Astrocyte (in vitro differentiated cells and primary cell): ENCODE measurements around the gene DIP2B.

Experiments used
- EZH2 ChIP-seq: IDR thresholded peaks from 2 replicates; pipeline ENCODE4 v1.6.1; 2012; ENCODE audit warnings: mild to moderate bottlenecking, low read length, inconsistent platforms; ENCODE audit not compliant: insufficient read depth
- TF ChIP-seq, protein P1 (sequence below): IDR thresholded peaks from 2 replicates; pipeline ENCODE4 v1.5.1; 2011; ENCODE audit warnings: low read depth, mild to moderate bottlenecking, inconsistent platforms, low read length, moderate library complexity; ENCODE audit not compliant: insufficient read depth

DNA sequence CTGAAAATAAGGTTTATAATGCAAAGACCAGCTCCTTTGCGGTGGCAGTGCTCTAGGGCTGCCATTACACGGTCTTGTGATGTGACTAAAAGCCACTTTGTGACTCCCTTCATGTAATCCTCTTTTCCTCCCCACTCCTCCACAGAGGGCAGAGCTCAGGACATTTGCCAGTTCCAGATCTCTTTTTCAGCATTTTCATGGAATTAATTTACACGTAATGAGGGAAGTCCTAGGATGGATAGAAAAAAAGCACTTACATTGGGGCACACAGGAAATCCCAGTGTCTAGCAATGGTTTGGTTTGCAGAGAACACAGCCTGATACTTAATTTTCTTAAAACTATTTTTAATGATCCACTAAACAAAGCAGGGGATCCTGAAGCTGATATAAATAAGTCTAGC lies 241.6 kb downstream of the DIP2B start:
- TF ChIP-seq, protein P1, sequence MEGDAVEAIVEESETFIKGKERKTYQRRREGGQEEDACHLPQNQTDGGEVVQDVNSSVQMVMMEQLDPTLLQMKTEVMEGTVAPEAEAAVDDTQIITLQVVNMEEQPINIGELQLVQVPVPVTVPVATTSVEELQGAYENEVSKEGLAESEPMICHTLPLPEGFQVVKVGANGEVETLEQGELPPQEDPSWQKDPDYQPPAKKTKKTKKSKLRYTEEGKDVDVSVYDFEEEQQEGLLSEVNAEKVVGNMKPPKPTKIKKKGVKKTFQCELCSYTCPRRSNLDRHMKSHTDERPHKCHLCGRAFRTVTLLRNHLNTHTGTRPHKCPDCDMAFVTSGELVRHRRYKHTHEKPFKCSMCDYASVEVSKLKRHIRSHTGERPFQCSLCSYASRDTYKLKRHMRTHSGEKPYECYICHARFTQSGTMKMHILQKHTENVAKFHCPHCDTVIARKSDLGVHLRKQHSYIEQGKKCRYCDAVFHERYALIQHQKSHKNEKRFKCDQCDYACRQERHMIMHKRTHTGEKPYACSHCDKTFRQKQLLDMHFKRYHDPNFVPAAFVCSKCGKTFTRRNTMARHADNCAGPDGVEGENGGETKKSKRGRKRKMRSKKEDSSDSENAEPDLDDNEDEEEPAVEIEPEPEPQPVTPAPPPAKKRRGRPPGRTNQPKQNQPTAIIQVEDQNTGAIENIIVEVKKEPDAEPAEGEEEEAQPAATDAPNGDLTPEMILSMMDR = no peak
- no peak for TF ChIP-seq EZH2
